HG03378 (cell line): ENCODE results near the gene PDE11A.

Experiments used
- ATAC-seq: cut with Tn5 transposase; IDR thresholded peaks from one replicate; pipeline ENCODE4 v1.9.1; 2021; ENCODE audit warnings: mild to moderate bottlenecking, moderate library complexity; ENCODE audit not compliant: unreplicated experiment

Gene PDE11A

DNA sequence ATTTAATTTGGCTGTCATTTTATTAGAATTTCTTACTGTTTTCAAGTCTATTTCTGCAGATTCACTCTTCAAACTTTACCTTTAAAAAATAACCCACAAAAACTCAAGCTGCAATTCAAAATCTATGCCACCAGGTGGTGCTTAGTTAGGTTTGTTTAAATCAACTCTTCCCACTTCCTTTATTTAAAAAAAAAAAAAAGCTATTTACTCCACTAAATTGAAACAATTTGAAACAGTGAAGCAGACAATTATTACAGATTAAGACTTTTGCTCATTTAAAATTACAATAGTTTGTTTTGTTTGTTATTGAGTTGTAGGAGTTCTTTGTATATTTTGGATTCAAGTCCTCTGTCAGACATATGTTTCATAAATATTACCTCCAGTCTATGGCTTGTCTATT is 300.0 kb downstream of the PDE11A start:
- ATAC-seq, result no peak

DNA sequence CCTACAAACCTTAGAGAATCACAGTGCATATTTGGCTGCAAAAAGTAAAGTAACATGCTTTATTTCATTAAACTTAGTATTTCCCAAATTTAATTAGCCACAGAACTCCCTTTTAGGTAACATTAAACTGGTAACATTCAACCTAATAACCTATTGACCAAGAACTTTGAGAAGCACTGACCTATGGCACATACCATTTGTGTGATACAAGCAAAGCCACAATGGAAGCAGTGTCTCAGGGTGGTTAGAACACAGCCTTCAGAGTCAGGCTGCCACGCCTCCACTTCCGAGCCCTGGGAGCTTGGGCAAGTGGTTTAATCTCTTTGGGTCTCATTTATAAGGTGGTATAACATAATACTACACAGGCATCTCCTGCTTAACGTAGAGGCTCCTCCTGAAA is 301.4 kb downstream of the PDE11A start:
- ATAC-seq, result no peak

DNA sequence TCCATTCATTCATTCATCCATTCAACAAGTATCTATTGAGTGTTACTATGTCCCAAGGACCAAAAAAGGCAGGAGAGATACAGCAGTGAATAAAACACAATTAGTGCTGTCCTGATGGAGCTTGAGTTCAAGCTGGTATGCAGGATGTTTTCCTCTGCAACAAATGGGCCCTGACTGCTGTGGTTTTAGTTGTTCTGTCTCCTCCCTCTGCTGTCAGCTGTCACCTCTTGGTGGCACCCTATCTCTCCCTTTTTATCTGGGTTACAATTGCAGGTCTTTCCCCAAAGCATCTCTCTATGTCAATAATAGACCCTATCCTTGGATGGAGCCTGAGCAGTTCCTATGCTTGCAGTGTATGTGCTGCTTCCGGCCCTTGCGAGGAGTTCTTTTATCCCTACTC is 304.8 kb downstream of the PDE11A start:
- ATAC-seq, result no peak

DNA sequence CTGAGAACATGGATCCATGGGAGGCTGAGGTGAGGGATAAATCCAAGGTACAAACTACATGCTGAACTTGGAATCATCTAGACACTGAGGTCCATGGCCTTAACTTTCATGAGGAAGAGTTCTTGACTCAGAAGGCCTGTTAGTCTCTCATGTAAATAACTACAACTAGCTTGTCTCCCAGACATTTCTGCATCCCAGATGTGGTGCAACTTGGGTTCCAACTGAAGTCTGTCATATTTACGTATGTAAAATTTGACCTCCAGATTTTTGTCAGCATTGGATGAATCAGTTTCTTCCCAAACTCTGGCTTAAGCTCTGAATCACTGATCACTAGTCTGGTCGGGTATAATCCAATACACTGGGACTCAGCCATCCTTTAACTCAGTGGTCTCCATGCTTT is 306.9 kb downstream of the PDE11A start:
- no peak for ATAC-seq

DNA sequence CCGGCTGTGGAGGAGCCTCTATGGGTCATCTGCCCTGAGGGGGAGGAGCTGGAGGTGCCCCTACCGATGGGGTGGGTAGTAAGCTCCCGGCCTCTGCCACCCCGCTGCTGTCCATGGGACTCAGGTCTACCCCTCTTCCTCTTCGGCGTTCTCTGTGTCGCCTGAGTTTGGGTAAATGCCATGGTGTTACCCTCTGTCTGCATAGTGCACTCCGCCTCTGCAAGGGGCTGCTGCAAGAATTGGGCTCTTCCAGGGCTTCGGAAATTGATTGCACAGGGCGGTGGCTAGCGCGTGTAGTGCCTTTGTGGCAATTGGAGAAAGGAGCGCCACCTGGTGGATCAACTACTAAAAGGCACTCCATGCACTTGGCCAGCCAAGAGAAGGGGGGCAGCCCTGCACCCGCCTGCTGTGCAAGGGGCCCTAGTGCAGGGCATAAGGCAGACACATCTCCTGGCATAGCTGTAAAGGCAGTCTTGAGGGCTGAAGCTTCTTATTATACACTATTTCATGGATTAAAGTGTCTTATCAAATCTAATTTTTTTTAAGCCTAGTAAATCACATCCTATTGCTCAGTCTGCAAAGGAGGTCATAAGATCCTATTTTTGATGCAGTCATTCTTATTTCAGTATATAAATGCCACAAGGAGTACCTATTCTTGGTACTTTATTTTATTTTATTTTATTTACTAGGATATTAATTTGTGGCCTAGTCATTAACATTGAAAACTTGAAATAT is 308.9 kb downstream of the PDE11A start:
- peak; percentile 94 for ATAC-seq

DNA sequence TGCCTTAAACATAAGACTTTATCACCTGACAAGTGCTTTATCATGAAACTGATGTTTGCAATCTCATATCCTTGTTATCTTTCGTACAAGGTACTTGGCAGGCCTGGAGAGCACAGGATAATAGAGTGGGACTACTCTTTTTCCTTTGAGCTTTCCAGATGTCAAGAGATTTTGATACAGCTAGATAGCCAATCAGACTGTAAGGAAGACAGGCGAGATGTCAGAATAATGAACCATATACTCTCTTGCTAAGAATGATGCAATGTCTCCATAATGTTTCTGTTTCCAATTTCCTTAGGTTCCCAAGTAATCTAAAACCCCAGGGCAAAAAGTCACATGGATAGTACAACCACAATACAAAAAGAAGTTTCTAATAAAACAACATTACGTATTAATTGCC is 313.1 kb downstream of the PDE11A start:
- ATAC-seq, result no peak

DNA sequence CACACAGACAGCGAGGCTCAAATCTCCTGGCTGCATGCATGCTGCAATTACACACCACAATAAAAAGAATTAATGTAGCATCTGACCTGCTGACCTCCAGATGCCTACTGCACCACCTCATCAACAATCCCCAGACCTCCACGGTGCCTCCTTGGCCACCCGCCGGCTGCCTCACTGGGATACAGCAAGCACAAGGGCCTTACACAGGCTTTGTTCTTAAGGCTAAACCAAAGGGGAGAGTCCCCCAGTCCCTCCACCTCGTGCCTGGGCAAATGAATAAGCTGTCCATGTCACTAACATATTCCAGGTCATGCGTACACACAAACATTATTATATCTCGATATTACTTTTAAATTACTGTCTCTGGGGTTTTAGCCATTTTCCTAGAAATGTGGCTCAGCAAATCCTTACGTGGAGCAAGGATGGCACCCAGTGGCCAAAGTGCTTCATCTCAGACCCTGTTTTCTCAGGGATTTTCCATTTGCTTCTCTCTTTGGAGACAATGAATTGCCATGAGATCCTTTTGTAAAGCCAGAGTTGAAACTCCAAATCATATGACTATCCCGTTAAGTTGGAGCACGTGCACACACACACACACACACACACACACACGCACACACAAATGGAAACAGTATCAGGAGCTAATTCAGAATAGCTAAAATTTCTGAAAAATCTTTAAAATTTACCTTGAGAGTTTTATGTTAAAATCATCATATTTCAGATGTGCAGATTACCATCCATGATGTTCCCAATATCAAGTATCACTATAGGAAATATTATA is 313.8 kb downstream of the PDE11A start:
- ATAC-seq, result no peak

DNA sequence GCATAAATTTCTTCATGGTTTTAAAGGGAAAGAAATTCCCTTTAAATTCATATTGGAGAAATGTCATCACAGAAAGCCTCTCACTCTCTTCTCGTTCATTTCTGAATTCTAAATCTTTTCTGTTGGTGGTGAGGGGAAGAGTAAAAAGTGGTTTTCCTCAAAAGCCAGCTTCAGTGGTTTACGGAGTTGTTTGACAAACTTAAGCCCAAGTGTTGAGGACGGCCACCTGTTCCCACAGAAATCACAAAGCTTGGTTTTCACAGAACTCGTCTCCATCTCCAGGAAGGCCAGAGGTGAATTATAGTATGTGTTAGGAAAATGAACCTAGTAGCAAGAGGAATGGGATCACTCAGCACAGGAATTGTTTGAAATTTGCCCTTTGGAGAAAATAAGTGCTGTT is 316.2 kb downstream of the PDE11A start:
- no peak for ATAC-seq

DNA sequence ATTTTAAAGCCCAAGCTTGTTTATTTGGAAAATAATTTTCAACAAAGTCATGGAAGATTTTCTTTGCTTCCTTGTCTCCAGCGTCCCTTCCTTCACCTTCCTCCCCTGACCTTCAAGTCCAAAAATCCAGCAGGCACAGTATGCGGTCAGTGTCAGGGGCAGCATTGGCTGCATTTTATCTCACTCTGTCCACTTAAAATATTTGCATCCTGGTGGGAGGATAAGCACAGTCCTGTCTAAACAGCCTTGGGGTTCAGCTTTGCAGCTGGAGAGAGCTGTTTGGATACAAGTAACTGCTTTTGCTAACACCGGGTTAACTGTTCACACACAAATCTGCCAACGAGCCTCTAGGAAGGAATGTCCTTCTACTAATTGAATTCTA is 318.1 kb downstream of the PDE11A start:
- no peak for ATAC-seq

DNA sequence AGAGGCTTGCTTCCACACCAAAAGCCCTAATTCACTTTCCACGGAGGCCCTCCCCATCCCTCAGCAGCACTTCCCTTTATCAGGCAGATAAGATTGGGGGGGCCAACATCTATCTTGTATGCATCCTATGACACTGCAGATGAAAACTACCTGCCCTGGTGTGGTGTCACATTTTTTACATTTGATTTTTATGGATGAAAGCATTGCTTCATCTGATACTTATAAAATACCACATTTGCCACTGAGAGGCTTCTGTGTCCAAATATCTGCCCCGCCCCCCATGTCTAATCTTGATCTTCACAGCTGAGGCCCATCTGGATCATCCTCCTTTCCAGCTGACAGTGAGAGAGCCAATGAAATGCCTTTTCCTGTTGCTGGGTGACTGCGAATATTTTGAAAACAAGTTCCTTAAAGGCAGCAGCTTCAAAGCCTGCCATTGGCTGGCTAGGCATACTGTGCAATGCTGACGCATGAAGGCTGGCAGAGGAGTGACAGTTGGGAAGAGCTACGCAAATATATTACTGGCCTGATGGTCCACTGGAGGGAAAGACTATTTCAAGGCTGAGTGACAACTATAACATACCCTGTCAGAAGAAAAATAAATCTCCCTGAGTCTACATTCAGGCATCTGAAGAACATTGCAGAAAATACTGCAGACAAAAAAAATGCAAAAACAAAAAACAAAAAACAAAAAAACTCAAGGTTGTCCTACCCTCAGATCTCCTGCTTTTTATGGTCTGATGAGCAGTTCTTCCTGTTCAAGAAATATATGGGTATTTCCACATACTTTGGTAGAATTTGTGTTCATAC is 318.7 kb downstream of the PDE11A start:
- ATAC-seq, result no peak

DNA sequence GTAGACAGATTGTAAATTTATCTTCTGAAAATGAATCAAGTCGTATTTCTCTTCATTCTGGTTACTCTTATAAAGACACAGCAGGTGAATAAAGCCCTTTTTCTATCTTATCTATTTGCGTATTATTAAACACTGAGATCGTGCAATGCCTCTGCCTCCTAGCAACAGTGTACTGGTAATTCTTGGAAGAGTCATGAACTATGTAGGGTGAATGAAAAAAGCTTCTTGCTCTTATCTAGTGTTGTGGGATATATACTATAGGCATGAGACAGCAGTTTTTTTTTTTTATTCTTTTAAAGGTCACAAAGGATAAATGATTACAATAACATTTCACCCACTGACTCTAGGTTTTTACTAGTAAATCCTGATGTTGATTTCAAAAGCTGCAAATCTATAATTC is 324.2 kb downstream of the PDE11A start:
- ATAC-seq, result no peak

DNA sequence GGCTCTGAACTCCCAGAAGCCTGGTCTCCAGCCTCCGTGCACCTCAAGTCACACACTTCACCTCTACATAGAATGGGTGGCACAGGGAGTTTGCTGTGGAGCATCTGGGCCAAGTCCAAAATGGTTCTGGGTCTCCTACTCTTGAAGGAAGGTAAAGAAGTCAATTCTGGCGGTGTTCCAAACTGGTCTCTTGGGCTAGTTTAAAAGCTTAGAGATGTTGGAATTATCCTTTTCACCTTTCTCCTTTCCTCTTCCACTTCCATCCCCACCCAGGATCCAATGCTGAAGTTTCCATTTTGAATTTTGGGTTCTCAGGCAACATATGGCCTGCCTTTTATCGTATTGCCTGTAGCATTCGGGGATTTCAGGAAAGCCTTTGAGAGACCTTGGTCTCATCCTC is 325.2 kb downstream of the PDE11A start:
- ATAC-seq, result no peak

DNA sequence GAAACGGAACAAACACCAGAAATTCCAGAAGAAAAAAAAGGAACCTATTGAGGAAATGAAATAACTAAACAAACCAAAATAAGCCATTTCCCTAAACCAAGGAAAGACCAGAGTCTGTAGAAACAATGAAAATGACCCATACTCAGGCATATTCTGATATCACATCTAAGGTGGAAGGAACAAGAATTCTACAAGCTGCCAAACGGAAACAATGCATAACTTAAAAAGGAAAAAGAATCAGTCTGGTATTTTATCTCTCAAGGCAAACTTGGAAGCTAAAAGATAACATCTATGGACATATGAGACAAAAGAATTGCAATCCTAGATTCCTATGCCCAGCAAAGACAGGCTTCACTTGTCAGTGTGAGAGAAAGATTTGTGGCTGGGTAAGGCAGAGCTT is 326.2 kb downstream of the PDE11A start:
- ATAC-seq, result no peak

DNA sequence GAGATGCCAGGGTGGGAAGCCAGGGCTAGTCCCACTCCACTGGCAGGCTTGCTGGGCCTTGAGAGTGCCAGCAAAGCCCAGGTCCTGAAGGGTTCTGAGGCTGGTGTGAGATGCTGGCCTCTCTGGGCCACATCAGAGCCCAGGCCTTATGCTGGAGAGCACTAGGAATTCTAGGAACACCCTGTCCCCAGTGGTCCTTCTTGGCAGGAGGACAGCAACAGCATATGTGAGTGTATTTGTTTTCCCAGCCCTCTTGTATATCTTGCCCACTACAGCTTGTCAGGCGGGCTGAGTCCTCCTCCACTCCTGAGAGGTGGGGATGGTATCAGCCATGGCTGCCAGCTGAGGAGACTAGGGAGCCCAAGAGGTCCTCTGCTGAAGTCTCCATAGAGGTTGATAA is 327.0 kb downstream of the PDE11A start:
- no peak for ATAC-seq

DNA sequence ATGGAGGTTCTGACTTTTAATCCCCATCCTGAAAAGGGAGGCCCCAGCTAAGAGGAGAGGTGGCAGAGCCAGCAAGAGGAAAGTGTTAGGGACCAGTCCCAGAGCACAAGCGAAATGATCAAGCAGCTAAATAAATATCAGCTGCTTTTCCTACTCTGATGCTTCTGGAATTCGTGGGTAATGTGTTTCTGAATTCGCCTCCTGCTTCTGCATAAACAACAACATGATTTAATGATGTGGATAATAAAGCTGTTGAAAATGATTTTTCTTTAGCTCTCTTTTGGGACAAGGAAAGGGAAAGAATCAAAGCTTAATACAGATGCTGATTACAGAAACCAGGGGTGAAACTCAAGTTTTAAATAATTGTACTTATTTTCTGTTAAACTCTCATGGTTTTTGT is 329.7 kb downstream of the PDE11A start:
- ATAC-seq, result no peak

DNA sequence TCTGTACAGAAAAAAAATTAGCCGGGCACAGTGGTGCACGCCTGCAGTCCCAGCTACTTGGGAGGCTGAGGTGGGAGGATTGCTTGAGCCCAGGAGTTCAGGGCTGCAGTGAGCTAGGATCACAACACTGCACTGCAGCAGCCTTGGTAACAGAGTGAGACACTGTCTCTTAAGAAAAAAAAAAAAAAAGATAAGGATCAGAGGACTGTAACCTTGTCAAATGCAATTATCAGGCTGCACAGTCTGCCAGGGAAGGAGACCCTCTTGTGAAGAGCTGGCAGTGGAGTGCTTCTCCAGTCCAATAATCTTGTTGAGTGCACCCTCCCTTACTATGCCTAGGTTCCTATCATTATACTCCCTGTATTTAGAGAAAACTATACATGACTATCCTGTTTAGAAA is 330.7 kb downstream of the PDE11A start:
- ATAC-seq, result no peak

DNA sequence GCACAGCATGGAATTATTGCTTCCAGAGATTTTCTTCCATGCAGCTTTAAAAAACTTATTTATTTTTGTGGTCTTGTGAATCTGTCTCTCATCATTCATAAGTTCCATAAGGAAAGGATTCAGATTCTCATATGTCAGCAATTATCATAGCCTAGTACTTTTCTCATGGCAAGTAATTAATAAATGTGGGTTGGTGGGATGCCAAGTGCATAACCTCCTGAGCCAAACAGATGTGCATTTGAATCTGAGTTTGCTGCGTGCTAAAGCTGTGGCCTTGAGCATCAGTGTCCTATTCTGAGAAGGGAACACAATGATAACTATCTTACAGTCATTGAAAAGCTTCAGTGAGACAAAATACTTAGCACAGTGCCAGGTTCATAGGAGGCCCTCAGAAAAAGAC is 331.9 kb downstream of the PDE11A start:
- no peak for ATAC-seq

DNA sequence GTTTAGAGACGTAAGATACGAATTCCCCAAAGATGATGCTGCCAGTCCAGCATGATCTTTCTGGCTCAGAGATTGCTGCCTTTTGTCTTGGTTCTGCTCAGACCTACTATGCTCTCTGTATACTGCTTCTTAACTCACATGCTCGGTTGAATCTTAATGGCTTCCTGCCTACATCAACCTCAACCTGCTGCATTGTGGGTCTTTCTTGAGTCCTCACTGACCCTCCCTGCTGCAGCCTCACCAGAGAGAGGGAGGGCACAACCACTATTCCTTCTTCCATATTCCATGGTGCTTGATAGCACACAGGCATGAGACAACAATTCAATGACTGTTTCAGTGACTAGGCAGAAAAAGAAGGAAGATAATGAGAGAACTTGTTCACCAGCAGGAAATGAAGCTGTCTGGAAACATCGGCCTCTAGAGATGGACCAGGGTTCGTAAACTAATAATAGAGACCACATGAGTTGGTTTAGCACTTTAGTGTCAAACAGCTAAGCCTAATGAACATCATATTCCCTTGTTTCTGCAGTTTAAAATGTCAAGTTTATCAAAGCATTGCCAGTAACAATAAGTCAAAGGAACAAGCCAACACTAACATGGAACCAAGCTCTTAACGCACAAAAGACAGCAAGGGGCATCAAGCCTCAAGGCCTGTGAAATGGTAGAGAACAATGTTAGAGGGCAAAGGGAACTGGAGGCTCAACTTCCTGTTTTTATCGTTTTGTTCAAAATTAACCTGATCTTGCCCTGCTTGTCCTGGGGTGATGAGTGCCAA is 333.9 kb downstream of the PDE11A start:
- ATAC-seq, result no peak

DNA sequence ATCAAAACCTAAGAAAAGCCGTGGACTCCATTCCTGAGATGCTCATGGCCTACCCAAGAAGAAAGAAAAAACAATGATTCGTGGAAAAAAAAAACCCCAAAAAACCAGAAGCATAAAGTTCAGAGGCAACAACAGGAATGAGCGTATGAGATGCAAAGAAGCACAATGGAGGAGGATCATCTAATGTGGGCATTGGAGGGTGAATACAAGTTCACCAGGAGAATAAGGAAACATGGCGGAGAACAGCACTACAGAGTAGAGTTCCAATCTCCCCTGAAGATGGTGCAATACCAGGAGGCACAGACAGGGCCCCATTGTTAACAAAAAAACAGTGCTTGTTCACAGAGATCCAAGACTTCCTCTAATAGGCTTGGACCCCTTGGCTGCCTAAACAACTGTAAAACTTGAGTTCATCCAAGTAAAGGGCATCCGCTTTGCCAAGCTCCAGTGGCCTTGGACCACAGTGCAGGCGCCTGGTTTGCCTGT is 337.2 kb downstream of the PDE11A start:
- no peak for ATAC-seq

DNA sequence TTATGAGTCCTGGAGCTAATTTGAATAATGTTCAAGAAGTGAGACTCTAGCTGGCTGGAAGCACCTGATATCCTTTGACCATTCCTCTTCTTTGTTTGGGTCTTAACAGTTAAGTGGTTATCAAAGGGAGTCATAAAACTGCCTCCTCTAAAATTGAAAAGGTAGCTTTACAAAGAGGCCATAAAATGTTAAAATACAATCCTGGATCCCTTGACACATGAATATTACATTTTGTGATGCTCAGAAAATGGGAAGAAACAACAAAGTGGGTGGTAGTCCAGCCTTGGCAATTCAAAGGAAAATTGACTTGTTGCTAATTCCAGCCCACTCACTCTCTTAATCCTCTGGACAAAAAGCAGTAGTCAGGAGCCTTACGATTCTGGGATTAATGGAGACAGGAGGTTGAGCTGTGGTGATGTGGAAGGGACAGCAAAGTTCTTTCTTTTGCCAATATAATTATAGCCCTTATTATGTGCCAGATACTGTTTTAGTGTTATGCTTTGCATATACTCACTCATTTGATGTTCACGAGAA is 339.2 kb downstream of the PDE11A start:
- ATAC-seq, result no peak

DNA sequence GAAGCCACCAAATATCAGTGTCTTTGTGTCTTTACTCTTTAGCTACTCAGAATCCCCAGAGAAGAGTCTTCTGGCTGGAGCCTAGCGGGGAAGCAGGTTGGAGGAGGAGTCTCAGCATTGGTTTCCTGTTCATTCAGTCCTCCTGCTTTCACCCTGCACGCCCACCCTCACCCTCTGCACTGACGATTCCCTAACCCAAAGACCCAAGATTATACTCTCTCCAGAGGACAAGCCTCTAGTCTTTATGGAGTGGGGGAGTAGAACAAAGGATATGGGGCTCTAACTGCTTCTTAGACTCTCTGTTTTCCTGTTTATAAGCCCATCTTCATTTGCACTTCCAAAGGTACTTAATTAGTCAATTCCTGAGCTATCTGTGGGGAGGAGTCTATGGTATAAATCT is 341.2 kb downstream of the PDE11A start:
- ATAC-seq, result no peak
